Measurements from ENCODE around the gene P2RY13.

Gene P2RY13

DNA sequence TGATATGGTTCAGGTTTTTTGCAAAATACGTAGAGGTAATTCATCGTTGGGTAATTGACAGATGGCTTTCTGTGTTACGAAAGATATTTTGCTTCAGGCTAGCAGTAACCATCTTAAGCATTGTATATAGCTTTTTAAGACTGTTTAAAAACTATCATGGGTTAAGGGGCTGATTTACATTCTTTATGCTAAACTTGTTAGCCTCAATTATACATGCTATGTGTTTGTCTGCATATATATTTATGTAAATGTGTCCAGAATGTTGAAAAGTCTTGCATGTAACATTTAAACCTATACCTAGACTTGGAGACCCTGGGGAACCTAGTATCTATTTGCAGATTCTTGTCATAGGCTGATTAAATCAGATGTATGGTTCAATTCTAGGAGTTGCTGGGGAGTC, 39.9 kb downstream of the P2RY13 start:
- DNase-seq, result no peak

DNA sequence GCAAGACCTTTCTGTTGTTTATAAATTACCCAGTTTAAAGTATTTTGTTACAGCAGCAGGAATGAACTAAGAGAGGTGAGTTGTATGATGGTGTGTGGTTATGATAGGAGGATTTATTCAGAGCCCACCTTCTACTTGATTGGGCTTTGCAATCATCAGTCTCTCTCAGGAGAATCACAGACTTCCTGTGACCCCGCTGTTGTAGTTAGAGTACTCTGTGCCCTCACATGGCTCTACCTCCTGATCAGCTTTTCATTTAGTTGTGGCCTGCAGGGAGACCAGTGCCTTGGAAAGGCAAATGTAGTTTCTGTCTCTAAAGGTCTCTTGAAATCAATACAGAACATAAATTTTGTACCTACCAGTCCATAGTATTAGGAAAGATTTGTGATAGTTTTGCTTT, 43.4 kb downstream of the P2RY13 start:
- DNase-seq, result no peak

DNA sequence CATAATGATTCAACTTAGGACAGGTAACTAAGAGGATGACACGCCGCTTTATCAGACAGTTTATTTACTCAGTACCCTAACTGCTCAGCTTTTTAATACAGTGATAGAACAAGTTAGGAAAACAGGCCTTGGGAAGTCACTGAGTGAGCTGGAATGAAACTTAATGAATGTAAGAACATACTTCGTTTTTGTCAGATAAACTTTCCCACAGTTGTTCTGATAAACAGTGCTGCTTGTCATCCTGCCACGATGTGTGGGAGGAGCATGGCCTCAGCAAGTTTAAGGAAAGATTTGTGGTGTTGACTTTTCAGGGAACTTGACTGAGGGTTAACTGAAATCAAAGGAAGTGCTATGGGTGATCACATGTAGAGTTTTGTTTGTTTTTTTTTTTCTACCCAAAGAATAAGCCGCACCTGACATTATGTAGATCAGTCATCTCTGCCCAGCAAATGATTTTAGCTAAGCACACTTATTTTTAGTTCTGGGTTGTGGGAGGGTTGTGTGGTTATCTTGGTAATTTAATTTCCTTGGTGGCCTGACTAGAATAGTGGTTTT, 45.4 kb downstream of the P2RY13 start:
- DNase-seq, result no peak

DNA sequence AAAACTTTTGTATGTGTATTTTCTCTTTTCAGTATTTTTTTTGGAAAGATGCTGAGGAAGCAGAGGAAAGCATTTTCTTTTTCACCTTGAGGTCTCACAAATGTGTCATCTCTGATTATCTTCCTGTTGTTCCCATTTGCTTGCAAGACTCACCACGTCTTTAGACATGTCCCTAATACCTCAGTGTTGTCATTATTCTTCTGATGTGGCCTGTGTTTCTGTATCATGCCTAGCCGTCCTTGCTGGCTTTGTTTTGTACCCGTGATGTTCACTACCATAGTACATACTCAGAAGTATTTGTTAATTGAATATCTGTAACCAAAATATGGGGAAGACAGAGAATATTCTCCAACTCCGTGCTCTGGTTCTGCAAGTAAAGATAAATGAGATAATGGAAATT, 46.0 kb downstream of the P2RY13 start:
- DNase-seq, result no peak

DNA sequence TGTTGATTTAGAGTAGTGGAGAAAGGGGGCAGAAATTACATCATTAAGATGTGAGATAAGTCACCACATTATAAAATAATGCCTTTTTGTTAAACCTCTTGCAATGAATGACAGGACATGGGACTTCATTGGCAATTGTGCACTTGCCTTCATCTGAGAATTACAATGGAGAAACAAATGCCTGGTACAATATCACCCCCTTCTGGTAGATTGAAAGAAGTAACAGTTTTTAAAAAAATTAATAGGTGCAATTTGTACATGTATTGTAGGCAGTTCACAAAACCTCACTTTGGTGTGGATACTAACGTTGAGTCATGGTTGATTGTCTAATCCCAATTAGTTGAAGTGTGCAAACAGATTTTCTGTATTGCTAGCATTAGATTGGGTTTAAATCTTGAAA, 46.4 kb downstream of the P2RY13 start:
- peak; percentile 60 for DNase-seq

DNA sequence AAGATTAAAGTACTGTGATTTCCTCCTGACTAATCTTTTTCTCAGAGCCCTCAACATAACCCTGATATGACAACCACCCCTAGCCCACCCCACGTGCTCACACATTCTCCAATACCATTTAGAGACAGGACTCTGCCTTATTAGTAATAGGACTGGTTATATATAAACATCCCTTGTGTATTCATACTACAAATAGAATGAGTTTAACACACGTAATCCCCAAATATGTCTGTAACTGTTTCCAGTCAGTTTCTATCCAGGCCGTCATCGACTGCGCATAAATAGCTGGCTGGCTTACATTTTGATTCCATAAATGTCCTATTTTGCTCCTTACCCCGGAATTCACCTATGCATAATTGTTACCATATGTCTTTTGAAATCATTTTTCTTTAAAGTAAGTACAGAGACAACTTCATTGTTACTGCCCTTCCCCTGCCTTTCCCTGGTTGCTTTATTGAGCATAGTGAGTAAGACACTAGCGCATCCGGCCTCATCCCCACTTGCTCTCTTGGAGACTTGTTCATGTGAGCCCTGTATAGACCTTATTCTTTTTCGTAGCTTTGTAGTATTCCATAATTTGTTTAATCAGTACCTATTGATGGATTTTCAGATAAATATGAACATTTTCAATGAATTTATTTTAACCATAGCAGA, 47.6 kb downstream of the P2RY13 start:
- DNase-seq, result no peak

DNA sequence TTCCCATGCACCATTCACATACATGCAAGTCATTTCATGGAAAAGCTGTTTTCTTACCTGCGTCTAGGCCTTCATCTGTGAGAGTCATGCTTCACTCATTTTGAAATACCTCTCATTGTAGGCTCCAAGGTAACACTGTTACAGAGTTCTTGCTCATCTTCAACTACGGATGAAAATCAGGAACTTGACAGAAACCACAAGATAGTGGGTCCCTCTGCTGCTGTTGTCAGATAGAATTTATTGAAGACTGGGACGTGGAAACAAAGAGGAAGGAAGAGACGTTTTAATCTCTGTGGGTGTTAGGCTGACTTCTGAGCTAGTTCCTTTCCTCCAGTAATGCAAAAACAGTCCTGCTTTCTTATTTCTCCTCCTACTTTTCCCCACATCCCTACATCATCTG, 51.1 kb downstream of the P2RY13 start, which contains the start of gene P2RY14:
P2RY14 (minus strand) TSS at position 313 of the 400 bp plus-strand sequence. CDS start 64,226 bp downstream, outside the sequence.
- DNase-seq, result no peak

DNA sequence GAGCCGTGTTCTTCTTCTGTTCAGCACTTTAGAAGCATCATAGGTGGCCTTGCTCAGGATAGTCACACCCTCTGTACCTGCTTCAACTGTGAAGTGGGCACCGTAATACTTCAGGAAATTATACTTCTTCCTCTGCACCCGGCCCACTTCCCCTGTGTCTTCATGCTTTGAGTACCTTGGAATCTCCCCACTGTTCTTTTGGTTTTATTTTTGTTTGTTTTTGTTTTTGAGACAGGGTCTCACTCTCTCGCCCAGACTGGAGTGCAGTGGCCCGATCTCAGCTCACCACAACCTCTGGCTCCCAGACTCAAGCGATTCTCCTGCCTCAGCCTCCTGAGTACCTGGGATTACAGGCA, 52.7 kb downstream of the P2RY13 start:
- DNase-seq, result no peak

Measured in DMS 273 treated with DMSO at 0.1 percent for 48 hours (cell line).